ENCODE measurements around the gene ACTRT3.

The ACTRT3 gene

DNA sequence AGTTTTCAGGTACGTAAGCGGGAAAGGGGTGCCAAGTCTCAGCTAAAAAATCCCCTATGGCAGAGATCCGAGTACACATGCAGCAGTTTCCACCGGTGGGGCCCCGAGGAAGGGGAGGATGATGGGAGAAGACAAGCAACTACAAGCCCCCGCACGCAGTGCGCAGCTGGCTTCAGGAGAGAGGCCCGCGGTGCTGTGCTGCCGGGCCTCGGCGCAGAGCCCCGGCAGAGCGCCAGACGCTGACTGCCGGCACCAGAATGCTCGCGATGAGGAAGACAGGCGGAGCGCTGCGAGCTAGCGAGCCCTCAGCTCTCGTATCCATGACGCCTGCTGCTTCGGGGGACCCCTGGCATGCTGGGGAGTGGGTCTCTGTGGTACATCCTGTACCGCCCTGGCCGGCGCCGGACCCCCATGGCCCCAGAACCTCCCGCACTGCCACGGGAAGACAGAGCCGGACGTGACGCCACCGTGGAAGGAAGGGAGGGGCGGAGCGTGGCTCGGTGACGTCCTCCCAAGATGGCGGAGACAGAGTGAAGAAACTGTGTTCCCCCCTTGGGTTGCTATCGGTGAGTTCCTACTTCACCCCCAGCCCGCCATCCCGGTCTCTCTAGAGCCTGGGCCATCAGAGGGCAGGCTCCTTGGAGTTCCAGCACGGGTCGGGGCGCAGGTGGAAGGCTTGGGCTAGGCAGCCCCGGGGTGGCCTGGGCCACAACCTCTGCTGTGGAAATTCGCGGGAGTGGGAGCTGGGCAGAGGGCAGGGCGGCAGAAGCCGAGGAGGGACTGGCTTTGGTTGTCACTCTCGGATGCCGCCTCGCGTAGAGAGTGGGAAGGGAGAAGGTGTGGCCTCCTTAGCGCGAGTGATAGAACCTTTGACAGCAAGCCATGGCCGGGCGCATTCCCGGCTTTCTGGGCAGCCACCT, 3.8 kb upstream of the ACTRT3 start, which contains the start of gene MYNN:
Gene MYNN (plus strand): TSS at position 500 of the 920 bp plus-strand sequence. CDS start 900 bp downstream, outside the sequence.
- Histone ChIP-seq H3K4me3 (ENCODE audit: low read depth in 1 of 2, low read length in 2 of 2) (peak within 1 kb of the TSS; percentile 97), H3K36me3 (ENCODE audit: control insufficient read depth in 1 of 2, insufficient read depth in 2 of 2, low read length in 2 of 2) (peaks cover 4 to 20% of the 10 kb centered on the region in 2 donors), H3K9me3 (ENCODE audit: control insufficient read depth in 1 of 2, low read length in 2 of 2) (no peaks in the 10 kb centered on the region), H3K27me3 (ENCODE audit: control insufficient read depth in 1 of 2, insufficient read depth in 2 of 2, low read length in 2 of 2) (no peaks in the 10 kb centered on the region), H3K27ac (ENCODE audit: low read depth, low read length) (peak within 1 kb of the TSS; percentile 98), H3K4me1 (ENCODE audit: control insufficient read depth in 1 of 2, insufficient read depth in 2 of 2, low read length in 2 of 2) (peaks cover 21 to 25% of the 10 kb centered on the region in 2 donors), H3K9ac (ENCODE audit: low read depth in 1 of 2, low read length in 2 of 2) (peak within 1 kb of the TSS; percentile 95 to 100)

GRCh38 chr3:169772305-169772896, 3.0 kb upstream of the ACTRT3 start:
- peak overlapping the region; percentile 97 for H3K4me3 ChIP-seq (ENCODE audit: low read depth in 1 of 2, low read length in 2 of 2)
- H3K9me3 ChIP-seq (ENCODE audit: control insufficient read depth in 1 of 2, low read length in 2 of 2) = no peaks in the 10 kb centered on the region
- H3K9ac ChIP-seq (ENCODE audit: low read depth in 1 of 2, low read length in 2 of 2) = peak overlapping the region; percentile 95 to 100
- H3K27me3 ChIP-seq (ENCODE audit: control insufficient read depth in 1 of 2, insufficient read depth in 2 of 2, low read length in 2 of 2) = no peaks in the 10 kb centered on the region
- peak overlapping the region; percentile 98 for H3K27ac ChIP-seq (ENCODE audit: low read depth, low read length)
- H3K4me1 ChIP-seq (ENCODE audit: control insufficient read depth in 1 of 2, insufficient read depth in 2 of 2, low read length in 2 of 2) = peaks cover 21 to 25% of the 10 kb centered on the region in 2 donors
- H3K36me3 ChIP-seq (ENCODE audit: control insufficient read depth in 1 of 2, insufficient read depth in 2 of 2, low read length in 2 of 2) = peaks cover 4 to 13% of the 10 kb centered on the region in 2 donors

- peak overlapping the region; percentile 95 to 100 for H3K9ac ChIP-seq (ENCODE audit: low read depth in 1 of 2, low read length in 2 of 2)
- peaks cover 21 to 25% of the 10 kb centered on the region in 2 donors for H3K4me1 ChIP-seq (ENCODE audit: control insufficient read depth in 1 of 2, insufficient read depth in 2 of 2, low read length in 2 of 2)
- peak overlapping the region; percentile 98 for H3K27ac ChIP-seq (ENCODE audit: low read depth, low read length)
- peak overlapping the region; percentile 97 for H3K4me3 ChIP-seq (ENCODE audit: low read depth in 1 of 2, low read length in 2 of 2)
- no peaks in the 10 kb centered on the region for H3K9me3 ChIP-seq (ENCODE audit: control insufficient read depth in 1 of 2, low read length in 2 of 2)
- H3K36me3 ChIP-seq (ENCODE audit: control insufficient read depth in 1 of 2, insufficient read depth in 2 of 2, low read length in 2 of 2) = peaks cover 4 to 13% of the 10 kb centered on the region in 2 donors
- H3K27me3 ChIP-seq (ENCODE audit: control insufficient read depth in 1 of 2, insufficient read depth in 2 of 2, low read length in 2 of 2) = no peaks in the 10 kb centered on the region
Measured at GRCh38 chr3:169771497-169772304, 2.3 kb upstream of the ACTRT3 start.

GRCh38 chr3:169764882-169765612, 4.3 kb downstream of the ACTRT3 start, which contains the start of gene TERC:
Gene TERC (minus strand): TSS chr3:169765060.
- Histone ChIP-seq H3K9ac (ENCODE audit: low read depth in 1 of 2, low read length in 2 of 2) (peak within 1 kb of the TSS; percentile 95 to 97), H3K27me3 (ENCODE audit: control insufficient read depth in 1 of 2, insufficient read depth in 2 of 2, low read length in 2 of 2) (no peaks in the 10 kb centered on the region), H3K4me1 (ENCODE audit: control insufficient read depth in 1 of 2, insufficient read depth in 2 of 2, low read length in 2 of 2) (peaks cover 0 to 8% of the 10 kb centered on the region in 2 donors), H3K36me3 (ENCODE audit: control insufficient read depth in 1 of 2, insufficient read depth in 2 of 2, low read length in 2 of 2) (no peaks in the 10 kb centered on the region), H3K4me3 (ENCODE audit: low read depth in 1 of 2, low read length in 2 of 2) (peak within 1 kb of the TSS; percentile 87 to 91), H3K9me3 (ENCODE audit: control insufficient read depth in 1 of 2, low read length in 2 of 2) (no peaks in the 10 kb centered on the region), H3K27ac (ENCODE audit: low read depth, low read length) (peak within 1 kb of the TSS; percentile 95)

DNA sequence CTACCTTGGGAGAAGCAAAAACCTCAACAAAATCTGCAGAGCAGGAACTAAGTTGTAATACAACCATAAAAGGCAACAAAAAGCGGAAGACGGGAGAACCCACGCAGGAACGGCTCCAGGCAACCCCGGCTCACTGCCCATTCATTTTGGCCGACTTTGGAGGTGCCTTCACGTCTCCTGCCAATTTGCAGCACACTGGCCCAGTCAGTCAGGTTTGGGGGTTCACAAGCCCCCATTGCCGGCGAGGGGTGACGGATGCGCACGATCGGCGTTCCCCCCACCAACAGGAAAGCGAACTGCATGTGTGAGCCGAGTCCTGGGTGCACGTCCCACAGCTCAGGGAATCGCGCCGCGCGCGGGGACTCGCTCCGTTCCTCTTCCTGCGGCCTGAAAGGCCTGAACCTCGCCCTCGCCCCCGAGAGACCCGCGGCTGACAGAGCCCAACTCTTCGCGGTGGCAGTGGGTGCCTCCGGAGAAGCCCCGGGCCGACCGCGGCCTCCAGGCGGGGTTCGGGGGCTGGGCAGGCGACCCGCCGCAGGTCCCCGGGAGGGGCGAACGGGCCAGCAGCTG, 5.0 kb downstream of the ACTRT3 start:
- Histone ChIP-seq H3K4me3 (ENCODE audit: low read depth in 1 of 2, low read length in 2 of 2) (peak overlapping the region; percentile 87 to 91), H3K9ac (ENCODE audit: low read depth in 1 of 2, low read length in 2 of 2) (peak overlapping the region; percentile 95 to 97), H3K27me3 (ENCODE audit: control insufficient read depth in 1 of 2, insufficient read depth in 2 of 2, low read length in 2 of 2) (no peaks in the 10 kb centered on the region), H3K9me3 (ENCODE audit: control insufficient read depth in 1 of 2, low read length in 2 of 2) (no peaks in the 10 kb centered on the region), H3K4me1 (ENCODE audit: control insufficient read depth in 1 of 2, insufficient read depth in 2 of 2, low read length in 2 of 2) (peaks cover 2 to 8% of the 10 kb centered on the region in 2 donors), H3K36me3 (ENCODE audit: control insufficient read depth in 1 of 2, insufficient read depth in 2 of 2, low read length in 2 of 2) (no peaks in the 10 kb centered on the region), H3K27ac (ENCODE audit: low read depth, low read length) (peak overlapping the region; percentile 95)

GRCh38 chr3:169760479-169760878, 8.9 kb downstream of the ACTRT3 start:
- Histone ChIP-seq H3K4me1 (ENCODE audit: control insufficient read depth in 1 of 2, insufficient read depth in 2 of 2, low read length in 2 of 2) (peaks cover 8 to 20% of the 10 kb centered on the region in 2 donors), H3K27ac (ENCODE audit: low read depth, low read length) (no peak overlapping the region), H3K9ac (ENCODE audit: low read depth in 1 of 2, low read length in 2 of 2) (no peak overlapping the region), H3K27me3 (ENCODE audit: control insufficient read depth in 1 of 2, insufficient read depth in 2 of 2, low read length in 2 of 2) (no peaks in the 10 kb centered on the region), H3K36me3 (ENCODE audit: control insufficient read depth in 1 of 2, insufficient read depth in 2 of 2, low read length in 2 of 2) (no peaks in the 10 kb centered on the region), H3K4me3 (ENCODE audit: low read depth in 1 of 2, low read length in 2 of 2) (no peak overlapping the region), H3K9me3 (ENCODE audit: control insufficient read depth in 1 of 2, low read length in 2 of 2) (no peaks in the 10 kb centered on the region)

DNA sequence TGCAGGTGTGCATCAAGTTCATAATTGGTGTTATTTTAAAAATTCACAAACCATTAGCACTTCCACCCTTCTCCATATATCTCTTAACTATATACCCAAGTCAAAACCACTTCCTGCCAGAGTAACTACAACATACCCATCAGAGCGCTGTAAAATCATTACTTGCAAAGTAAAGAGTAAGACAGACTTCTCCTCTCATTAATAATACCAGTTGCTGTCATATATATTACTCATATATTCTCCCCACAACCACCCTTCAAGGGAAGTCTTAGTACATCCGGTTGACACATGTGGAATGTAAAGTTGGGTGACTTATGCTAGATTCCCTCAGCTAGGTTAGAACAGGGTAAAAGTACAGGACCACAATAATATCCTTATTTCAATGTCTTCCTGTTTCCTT, 10.1 kb downstream of the ACTRT3 start:
- no peaks in the 10 kb centered on the region for H3K36me3 ChIP-seq (ENCODE audit: control insufficient read depth in 1 of 2, insufficient read depth in 2 of 2, low read length in 2 of 2)
- no peaks in the 10 kb centered on the region for H3K9me3 ChIP-seq (ENCODE audit: control insufficient read depth in 1 of 2, low read length in 2 of 2)
- no peak overlapping the region for H3K4me3 ChIP-seq (ENCODE audit: low read depth in 1 of 2, low read length in 2 of 2)
- H3K27ac ChIP-seq (ENCODE audit: low read depth, low read length) = no peak overlapping the region
- no peaks in the 10 kb centered on the region for H3K27me3 ChIP-seq (ENCODE audit: control insufficient read depth in 1 of 2, insufficient read depth in 2 of 2, low read length in 2 of 2)
- H3K4me1 ChIP-seq (ENCODE audit: control insufficient read depth in 1 of 2, insufficient read depth in 2 of 2, low read length in 2 of 2) = peaks cover 8 to 30% of the 10 kb centered on the region in 2 donors
- no peak overlapping the region for H3K9ac ChIP-seq (ENCODE audit: low read depth in 1 of 2, low read length in 2 of 2)

GRCh38 chr3:169758359-169758994, 10.9 kb downstream of the ACTRT3 start:
- Histone ChIP-seq H3K27ac (ENCODE audit: low read depth, low read length) (no peak overlapping the region), H3K9me3 (ENCODE audit: control insufficient read depth in 1 of 2, low read length in 2 of 2) (no peaks in the 10 kb centered on the region)

GRCh38 chr3:169755488-169755887, 13.9 kb downstream of the ACTRT3 start:
- Histone ChIP-seq H3K4me3 (ENCODE audit: low read depth in 1 of 2, low read length in 2 of 2) (no peak overlapping the region), H3K27me3 (ENCODE audit: control insufficient read depth in 1 of 2, insufficient read depth in 2 of 2, low read length in 2 of 2) (no peaks in the 10 kb centered on the region), H3K4me1 (ENCODE audit: control insufficient read depth in 1 of 2, insufficient read depth in 2 of 2, low read length in 2 of 2) (peaks cover 0 to 36% of the 10 kb centered on the region in 2 donors), H3K27ac (ENCODE audit: low read depth, low read length) (no peak overlapping the region), H3K36me3 (ENCODE audit: control insufficient read depth in 1 of 2, insufficient read depth in 2 of 2, low read length in 2 of 2) (no peaks in the 10 kb centered on the region), H3K9ac (ENCODE audit: low read depth in 1 of 2, low read length in 2 of 2) (no peak overlapping the region), H3K9me3 (ENCODE audit: control insufficient read depth in 1 of 2, low read length in 2 of 2) (no peaks in the 10 kb centered on the region)

More at GRCh38 chr3:169758359-169758994, 10.9 kb downstream of the ACTRT3 start:
- Histone ChIP-seq H3K4me1 (ENCODE audit: control insufficient read depth in 1 of 2, insufficient read depth in 2 of 2, low read length in 2 of 2) (peaks cover 3 to 30% of the 10 kb centered on the region in 2 donors), H3K36me3 (ENCODE audit: control insufficient read depth in 1 of 2, insufficient read depth in 2 of 2, low read length in 2 of 2) (no peaks in the 10 kb centered on the region), H3K4me3 (ENCODE audit: low read depth in 1 of 2, low read length in 2 of 2) (no peak overlapping the region), H3K27me3 (ENCODE audit: control insufficient read depth in 1 of 2, insufficient read depth in 2 of 2, low read length in 2 of 2) (no peaks in the 10 kb centered on the region), H3K9ac (ENCODE audit: low read depth in 1 of 2, low read length in 2 of 2) (no peak overlapping the region)

Data from duodenal mucosa (tissue), 2 donors.